HG03064 (cell line): ENCODE results near the gene GKN1.

Experiments used
- ATAC-seq: cut with Tn5 transposase; IDR thresholded peaks from one replicate; pipeline ENCODE4 v1.9.1; 2021; ENCODE audit warnings: low read depth; ENCODE audit not compliant: unreplicated experiment

The GKN1 gene

GRCh38 chr2:68974251-68974650 lies at the start of gene GKN1:
Gene GKN1 (plus strand): TSS chr2:68974636. CDS start chr2:68974678, 42 bp downstream.
- no peak for ATAC-seq

- no peak for ATAC-seq
These were observed 49.0 kb upstream of the GKN1 start for GRCh38 chr2:68925295-68925896.

- ATAC-seq: no peak
These were observed 47.6 kb upstream of the GKN1 start for GRCh38 chr2:68926796-68927195.

GRCh38 chr2:68931149-68931711 lies 43.2 kb upstream of the GKN1 start:
- no peak for ATAC-seq

GRCh38 chr2:68931799-68932198 lies 42.6 kb upstream of the GKN1 start:
- no peak for ATAC-seq

GRCh38 chr2:68932402-68932801 lies 42.0 kb upstream of the GKN1 start:
- ATAC-seq: no peak

- ATAC-seq: no peak
These were observed 40.4 kb upstream of the GKN1 start for GRCh38 chr2:68934021-68934420.

- ATAC-seq: no peak
These were observed 39.0 kb upstream of the GKN1 start for GRCh38 chr2:68935471-68935870.

GRCh38 chr2:68936427-68936826 lies 38.0 kb upstream of the GKN1 start:
- no peak for ATAC-seq

GRCh38 chr2:68936889-68937288 lies 37.5 kb upstream of the GKN1 start:
- no peak for ATAC-seq

GRCh38 chr2:68937346-68938055 lies 36.9 kb upstream of the GKN1 start:
- ATAC-seq: no peak

- ATAC-seq: no peak
These were observed 35.5 kb upstream of the GKN1 start for GRCh38 chr2:68938938-68939337.

- no peak for ATAC-seq
These were observed 34.5 kb upstream of the GKN1 start for GRCh38 chr2:68939962-68940361.

GRCh38 chr2:68940369-68940768 lies 34.1 kb upstream of the GKN1 start:
- ATAC-seq: no peak

- no peak for ATAC-seq
These were observed 31.6 kb upstream of the GKN1 start for GRCh38 chr2:68942827-68943226.

- no peak for ATAC-seq
These were observed 30.6 kb upstream of the GKN1 start for GRCh38 chr2:68943581-68944568.

- no peak for ATAC-seq
These were observed 28.3 kb upstream of the GKN1 start for GRCh38 chr2:68946117-68946516.

GRCh38 chr2:68948710-68949109 lies 25.7 kb upstream of the GKN1 start:
- ATAC-seq: no peak

GRCh38 chr2:68951899-68952298 lies 22.5 kb upstream of the GKN1 start:
- no peak for ATAC-seq

- no peak for ATAC-seq
These were observed 21.4 kb upstream of the GKN1 start, which contains the start of gene GKN2 for GRCh38 chr2:68952887-68953521. Gene GKN2 (minus strand): TSS chr2:68952893. CDS start chr2:68952861, 32 bp downstream.
